HG02623 (cell line): Measurements from ENCODE around the gene ZNF479.
"Not testable (repeated sequence)": the region's sequence is repeated elsewhere in the genome, so short reads cannot be mapped to it uniquely, and the experiment has no call there.

Experiments used
- ATAC-seq: cut with Tn5 transposase; IDR thresholded peaks from one replicate; pipeline ENCODE4 v1.9.1; 2021; ENCODE audit warnings: moderate library complexity; ENCODE audit not compliant: unreplicated experiment

ZNF479 gene

GRCh38 chr7:57132336-57132735 lies at the start of gene ZNF479:
ZNF479 (minus strand) TSS chr7:57132436; CDS start chr7:57132324, 112 bp downstream.
- not testable (repeated sequence) for ATAC-seq

GRCh38 chr7:57182031-57182430 lies 49.8 kb upstream of the ZNF479 start:
- no peak for ATAC-seq

- ATAC-seq, result no peak
Observed at GRCh38 chr7:57181281-57181680, 49.0 kb upstream of the ZNF479 start.

- ATAC-seq, result no peak
Observed at GRCh38 chr7:57179776-57180415, 47.7 kb upstream of the ZNF479 start.

GRCh38 chr7:57178768-57179139 lies 46.5 kb upstream of the ZNF479 start:
- ATAC-seq, result no peak

GRCh38 chr7:57177856-57178767 lies 45.9 kb upstream of the ZNF479 start:
- ATAC-seq, result no peak

GRCh38 chr7:57176928-57177635 lies 44.8 kb upstream of the ZNF479 start:
- no peak for ATAC-seq

- ATAC-seq, result no peak
Observed at GRCh38 chr7:57165285-57165899, 33.2 kb upstream of the ZNF479 start.

GRCh38 chr7:57120123-57120784 lies 12.0 kb downstream of the ZNF479 start:
- ATAC-seq, result not testable (repeated sequence)
